ENCODE measurements around the gene ZC3H8.

GRCh38 chr2:112256654-112257053 is 1.8 kb upstream of the ZC3H8 start:
- TF ChIP-seq POLR2AphosphoS5 (IDR thresholded peaks at IDR 0.05) (no peak), CTCF (IDR thresholded peaks at IDR 0.05) (no peak)

All from stomach (tissue), 4 donors.